NCI-H128 (cell line): Measurements from ENCODE around the gene NR4A3.
"Not testable (repeated sequence)": the region's sequence is repeated elsewhere in the genome, so short reads cannot be mapped to it uniquely, and the experiment has no call there.

Experiments
- DNase-seq: peaks from one replicate; lab custom pipeline; 2025; ENCODE audit not compliant: unreplicated experiment; lab: John Stamatoyannopoulos, UW

NR4A3 gene

DNA sequence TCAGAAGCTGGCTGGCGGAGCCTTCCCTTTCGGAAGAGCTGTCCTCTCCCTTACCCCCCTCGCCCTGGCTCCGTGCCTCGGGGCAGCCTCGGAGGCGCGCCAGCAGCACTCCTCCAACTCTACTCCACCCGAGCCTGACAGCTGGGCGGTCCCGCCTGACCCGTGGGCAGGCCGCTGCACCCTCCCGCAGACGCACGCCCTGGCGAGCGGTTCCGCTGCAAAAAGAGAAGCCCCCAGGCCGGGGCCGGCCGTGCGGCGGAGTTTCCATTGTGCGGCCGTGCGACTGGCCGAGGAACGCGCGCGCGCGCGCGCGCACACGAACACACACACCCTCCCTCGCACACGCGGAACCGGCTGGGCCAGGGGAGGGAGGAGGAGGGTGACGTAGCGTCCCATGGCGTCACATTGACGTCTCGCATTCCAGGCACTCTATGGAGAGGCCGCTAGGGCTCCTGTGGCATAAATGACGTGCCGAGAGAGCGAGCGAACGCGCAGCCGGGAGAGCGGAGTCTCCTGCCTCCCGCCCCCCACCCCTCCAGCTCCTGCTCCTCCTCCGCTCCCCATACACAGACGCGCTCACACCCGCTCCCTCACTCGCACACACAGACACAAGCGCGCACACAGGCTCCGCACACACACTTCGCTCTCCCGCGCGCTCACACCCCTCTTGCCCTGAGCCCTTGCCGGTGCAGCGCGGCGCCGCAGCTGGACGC, at the start of gene NR4A3:
Gene NR4A3, plus strand, starts transcription at position 490 of the 713 bp plus-strand sequence. CDS start 6,158 bp downstream, outside the sequence.
- peak; percentile 83 for DNase-seq

DNA sequence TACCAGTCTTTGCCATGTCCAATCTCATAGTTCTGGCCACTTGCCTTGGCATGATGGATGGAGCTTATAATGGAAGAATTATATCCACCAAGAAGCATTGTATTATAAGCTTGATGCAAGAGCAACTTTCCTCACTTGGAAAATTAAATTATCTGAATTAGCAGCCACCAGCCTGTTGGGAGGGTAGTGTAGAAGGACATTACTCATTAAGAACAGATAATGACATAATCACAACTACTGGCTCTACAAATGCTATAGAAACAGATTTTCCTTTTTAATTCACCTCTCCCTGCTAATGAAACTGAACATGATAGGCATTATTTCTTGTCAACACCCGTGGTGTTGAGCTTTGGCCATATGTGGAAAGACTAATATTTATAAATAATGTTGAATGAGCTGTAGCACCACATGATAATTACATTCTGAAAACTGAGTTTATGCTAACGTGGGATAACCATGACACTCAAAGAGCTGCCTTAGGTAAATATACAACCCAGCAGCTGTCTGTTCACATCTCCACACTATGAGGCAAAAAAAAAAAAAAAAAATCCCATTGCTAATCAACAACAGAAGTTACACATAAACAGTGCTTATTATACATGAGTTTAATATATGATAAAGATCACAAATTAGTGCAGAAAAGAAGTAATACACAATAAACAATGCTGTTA, 48.1 kb upstream of the NR4A3 start:
- no peak for DNase-seq

DNA sequence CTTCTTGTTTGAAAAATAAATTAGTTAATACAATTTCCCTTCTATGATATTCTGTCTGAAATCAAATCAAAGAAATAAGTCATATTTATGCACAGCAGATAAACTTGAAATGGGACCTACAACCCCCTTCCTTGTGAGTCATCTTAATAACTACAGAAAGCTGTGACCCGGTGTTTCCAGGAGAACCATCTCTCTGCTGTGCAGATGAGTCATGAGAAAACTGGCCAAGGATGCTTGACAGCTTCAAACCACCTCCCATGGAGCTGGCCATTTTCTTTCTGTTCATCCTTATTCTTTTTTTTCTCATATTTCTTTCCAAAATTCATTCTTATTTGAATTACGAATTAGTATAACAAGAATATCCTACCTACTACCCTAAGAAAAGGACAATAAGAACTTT, 43.4 kb upstream of the NR4A3 start:
- no peak for DNase-seq

DNA sequence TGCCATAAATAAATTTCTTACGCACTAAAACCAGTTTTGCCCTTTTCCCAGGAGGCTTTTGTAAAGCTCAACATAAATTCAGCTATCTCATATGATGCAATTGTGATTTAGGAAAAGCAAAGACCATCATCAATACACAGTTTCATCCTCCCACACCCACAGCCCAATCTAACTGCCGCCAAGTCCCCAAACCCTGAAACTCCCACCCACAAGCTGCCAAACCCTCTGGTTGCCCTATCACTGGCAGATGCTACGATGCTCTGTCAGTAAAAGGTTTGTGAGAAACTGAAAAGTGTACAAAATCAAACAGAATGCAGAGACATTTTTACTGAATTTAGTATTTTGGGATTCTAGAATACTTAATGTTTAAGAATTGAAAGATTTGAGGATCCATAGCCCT, 42.8 kb upstream of the NR4A3 start:
- DNase-seq = no peak

DNA sequence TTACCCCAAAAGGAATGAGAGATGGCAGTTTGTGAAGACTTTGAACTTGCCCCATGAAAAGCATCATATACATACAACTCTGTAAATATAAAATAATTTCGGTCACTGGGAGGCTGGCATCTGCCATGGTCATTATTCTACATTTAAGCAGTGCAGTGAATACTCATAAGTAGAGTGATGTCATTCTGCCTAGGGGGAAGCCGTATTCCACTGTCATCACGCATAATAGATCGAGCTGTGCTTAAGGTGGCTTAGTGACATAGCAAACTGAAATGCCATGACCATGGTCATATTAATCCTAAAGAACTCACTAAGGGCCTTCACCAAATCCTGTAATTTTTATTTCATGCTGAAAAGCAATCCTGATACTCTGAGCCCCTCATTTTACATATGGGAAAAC, 42.4 kb upstream of the NR4A3 start:
- DNase-seq = no peak

DNA sequence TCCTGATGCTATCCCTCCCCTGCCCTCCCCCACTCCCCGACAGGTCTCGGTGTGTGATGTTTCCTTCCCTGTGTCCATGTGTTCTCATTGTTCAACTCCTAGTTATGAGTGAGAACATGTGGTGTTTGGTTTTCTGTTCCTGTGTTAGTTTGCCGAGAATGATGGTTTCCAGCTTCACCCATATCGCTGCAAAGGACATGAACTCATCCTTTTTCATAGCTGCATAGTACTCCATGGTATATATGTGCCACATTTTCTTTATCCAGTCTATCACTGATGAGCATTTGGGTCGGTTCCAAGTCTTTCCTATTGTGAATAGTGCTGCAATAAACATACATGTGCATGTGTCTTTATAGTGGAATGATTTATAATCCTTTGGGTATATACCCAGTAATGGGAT, 39.3 kb upstream of the NR4A3 start:
- not testable (repeated sequence) for DNase-seq

DNA sequence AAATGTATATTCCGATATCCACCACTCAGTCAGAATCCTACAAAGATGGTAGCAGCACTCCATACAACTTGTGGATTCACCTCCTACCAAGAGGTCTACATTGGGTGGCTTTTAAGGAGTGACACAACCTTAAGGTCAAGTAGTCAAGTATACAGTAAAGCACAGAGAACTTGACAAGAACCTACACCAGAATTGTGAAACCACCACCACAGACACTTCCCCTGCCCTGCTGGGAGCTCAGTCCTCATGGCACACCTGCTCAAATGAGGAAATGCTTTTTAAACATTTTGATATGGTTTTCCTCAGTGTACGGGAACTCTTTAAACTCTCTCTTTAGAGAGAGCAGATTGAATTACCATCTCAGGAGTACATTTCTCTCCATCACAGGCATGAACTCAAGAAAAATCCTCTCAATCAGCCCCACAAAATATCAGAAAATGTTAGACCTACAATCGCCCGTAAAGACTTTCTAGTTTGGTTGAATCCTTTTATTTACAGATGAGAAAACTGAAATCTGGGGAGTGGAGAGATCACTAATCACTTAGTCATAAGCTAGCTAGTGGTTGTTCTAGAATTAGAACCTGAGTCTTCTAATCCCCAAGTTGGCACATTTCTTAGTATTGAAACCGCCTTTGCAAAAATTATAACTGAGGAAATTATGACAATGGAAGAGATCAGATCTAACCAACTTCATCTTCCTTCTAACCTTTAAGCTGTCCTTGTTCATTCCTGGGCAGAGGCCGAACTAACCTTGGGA, 38.5 kb upstream of the NR4A3 start:
- no peak for DNase-seq

DNA sequence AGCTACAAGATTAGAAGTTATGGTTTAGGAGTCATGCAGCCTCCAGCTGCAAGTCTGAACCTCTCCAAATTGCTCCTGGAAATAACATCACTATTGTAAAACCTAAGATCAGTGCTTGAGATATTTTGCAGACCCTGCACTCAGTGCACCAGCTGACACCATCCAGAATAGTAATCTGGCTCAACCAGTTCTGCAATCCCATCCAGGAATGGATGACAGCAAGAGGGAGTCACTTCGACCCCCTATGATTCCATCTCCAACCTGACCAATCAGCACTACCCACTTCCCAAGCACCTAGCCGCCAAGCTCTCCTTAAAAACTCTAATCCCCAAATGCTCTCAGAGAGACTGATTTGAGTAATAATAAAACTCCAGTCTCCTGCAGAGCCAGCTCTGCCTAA, 37.9 kb upstream of the NR4A3 start:
- no peak for DNase-seq

DNA sequence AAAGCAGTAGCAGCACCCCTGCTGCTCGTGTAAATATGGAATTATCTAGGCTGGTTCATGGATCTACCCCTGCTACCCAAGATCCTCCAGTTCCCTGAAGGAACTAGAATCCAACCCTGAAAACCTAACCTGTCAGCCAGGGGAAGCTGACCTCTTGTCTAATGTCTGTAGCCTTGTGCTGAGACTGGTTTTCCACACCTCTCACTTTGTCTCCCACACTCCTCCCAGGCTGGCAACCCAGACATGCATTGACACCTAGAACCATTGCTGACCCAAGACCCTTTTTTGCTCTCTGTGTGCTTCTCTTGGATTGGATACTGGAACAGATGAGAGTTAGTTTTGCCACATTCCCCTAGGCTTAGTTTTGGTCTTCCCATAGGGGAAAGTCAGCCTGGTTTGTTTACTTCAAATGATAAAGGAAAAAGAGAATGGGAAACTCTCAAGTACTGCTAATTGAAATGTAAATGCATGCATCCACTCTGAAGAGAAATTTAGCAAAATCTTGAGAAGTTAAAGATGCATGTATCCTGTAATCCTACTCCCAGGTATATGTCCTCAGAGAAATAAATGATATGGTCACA, 36.6 kb upstream of the NR4A3 start:
- no peak for DNase-seq

DNA sequence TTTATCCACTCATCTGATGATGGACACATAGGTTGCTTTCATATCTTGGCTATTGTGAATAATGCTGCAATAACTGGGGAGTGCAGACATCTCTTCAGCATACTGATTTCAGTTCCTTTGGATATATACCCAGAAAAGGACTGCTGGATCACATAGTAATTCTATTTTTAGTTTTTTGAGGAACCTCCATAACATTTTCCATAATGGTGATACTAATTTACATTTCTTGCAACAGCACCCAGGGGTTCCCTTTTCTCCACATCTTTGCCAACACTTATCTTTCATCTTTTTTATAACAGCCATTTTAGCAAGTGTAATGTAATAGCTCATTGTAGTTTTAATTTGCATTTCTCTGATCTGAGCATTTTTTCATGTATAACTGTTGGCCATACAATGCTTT, 34.1 kb upstream of the NR4A3 start:
- DNase-seq = no peak

DNA sequence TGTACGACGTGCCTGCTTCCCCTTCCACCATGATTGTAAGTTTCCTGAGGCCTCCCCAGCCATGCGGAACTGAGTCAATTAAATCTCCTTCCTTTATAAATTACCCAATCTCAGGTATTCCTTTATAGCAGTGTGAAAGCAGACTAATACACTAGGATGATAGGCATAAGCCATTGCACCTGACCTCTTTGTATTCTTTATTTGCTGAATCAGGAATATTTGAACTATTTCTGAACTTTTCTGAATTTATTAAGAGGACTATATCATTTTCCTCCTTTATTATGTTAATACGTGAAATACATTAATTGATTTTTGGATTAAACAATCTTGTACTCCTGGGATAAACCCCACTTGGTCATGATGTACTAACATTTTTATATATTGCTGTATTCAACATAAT, 28.2 kb upstream of the NR4A3 start:
- DNase-seq = no peak

DNA sequence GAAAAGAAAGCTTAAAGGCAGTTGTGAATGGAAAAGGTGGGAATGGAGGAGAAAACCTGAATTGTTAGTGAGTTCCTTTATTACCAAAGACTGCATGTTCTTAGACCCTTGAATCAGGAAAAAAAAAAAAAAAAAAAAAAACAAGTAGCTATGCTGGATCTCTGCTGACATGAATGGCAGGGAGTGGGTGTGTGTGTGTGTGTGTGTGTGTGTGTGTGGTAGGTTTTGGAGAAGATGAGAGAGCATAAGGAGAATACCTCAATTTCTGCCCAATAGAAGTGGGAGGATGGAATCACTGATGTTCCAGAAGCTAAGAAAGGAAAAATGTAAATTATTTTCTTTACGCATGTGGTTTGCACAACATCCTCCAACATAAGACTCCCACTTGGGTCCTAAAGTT, 25.5 kb upstream of the NR4A3 start:
- DNase-seq = no peak

DNA sequence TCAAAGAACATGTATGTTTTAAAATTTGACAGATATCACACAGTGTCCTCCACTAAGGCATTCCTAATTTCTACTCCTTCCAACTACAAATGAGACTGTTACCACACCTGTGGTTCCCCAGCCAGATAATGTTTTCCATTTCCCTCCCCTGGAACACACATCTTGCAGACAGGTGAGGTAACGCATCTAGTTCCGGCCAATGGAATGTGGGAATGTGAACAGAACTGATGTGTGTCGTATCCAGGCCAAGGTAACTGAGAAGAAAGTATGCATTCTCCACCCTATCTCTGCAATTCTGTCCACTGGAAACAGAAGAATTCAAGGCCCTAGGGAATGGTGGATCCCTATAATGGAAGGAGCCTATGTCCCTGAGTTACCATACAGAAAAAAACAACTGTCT, 19.9 kb upstream of the NR4A3 start:
- DNase-seq = no peak

DNA sequence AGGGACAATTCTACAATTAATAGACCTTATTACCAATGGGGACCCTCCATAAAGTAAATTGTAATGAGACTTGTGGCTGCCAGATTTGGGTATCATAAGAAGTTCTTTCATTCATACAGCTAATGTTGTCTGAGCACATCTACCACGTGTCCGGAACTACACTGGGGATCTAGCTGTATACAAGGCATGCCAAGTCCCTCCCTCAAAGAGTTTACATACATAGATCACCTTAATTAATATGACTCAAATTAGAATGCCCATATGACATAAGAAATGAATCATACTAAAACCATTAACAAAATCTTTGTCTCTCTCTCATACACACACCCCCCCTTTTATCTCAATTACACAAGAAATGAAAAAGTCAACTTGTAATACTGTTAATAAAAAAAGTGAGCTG, 18.0 kb upstream of the NR4A3 start:
- no peak for DNase-seq

DNA sequence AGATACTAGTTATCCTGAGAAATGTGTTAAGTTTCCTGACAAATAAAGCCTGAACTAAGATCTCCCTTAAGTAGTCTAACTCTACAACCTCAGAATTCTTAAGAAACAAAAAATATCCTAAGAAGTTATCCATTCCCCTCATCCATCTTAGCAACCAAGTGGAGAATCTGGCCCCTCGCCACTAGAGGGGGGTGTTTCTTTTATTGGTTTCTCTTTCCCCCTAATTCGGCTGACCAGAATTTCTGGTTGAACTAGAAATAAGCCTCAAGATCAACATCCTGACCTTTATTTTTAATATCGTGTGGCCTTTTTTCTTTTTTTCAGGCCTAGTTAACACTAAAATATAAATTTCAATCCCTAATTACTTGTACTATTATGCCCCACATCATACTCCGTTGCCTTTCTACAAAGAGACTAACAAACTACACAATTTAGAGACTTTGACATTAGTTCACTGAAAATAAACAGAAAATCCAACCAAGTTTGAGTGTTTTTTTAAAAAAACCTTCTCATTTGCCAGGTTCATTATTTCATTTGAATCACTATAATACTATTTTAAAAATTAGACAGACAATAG, 14.3 kb upstream of the NR4A3 start:
- DNase-seq = peak; percentile 41

DNA sequence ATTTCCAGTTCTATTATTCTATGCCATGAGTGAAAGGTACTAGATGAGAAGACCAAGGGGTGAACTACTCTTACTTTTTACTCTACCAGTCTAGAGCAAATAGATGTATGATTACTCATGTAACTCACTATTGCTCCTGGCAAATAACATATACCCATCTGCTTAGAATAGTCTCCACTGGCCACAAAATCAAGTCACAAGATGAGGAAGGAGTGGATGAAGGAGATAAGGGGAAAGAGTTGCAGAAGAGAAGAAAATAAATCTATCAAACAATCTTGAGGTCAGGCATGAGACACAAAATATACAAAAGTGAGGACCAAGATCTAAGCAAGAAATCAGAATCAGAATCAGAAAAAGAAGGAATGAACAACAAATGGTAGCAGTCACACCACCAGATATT, 13.7 kb upstream of the NR4A3 start:
- DNase-seq = no peak

DNA sequence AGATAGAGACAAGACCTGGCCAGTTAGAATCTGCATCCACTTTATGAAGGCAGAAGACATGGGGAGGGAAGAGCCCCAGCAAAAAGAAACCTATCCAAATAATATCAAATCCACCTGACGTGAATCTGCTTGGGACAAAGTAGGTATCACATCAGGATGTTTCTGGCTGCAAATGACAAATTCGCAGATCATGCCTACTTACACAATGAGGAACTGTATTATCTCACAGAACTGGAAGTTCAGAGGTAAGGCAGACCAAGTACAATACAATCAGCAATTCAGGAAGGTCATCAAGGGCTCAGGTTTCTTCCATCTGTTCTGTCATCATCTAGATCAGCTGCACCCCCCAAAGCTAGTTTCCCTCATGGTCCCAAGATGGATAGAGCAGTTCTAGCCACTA, 13.2 kb upstream of the NR4A3 start:
- DNase-seq = no peak

DNA sequence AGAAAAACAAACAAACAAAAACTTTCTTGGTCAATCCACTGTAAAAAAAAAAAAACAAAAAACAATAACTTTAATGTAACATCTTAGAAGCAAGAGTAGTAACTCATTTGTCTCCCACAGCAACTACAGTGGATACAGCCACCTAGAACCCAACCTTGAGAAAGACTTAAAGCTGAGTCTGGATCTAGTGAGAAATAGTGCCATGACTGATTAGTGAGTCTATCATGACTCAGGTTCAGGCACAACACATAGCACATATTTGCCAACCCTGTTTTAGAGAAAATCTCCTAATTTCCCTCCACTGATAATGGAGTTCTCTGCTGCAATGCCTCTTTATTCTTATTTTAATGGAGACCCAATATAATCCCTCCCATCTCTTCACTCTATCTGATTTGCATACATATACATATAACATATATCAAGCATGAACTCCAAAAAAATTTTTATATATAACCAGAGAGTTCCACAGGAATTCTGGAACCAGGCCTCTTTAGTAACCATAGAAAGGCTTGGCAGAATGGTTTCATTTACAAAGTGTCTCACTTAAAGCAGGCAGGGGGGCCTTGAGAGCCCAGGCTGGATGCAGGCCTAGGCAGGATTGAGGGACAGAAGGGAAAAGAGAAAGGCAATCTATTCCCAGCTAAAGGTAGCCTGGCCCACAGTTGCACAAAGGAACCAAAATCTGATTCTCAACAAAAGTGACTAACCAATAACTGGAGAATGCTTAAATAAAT, 11.9 kb upstream of the NR4A3 start:
- no peak for DNase-seq

DNA sequence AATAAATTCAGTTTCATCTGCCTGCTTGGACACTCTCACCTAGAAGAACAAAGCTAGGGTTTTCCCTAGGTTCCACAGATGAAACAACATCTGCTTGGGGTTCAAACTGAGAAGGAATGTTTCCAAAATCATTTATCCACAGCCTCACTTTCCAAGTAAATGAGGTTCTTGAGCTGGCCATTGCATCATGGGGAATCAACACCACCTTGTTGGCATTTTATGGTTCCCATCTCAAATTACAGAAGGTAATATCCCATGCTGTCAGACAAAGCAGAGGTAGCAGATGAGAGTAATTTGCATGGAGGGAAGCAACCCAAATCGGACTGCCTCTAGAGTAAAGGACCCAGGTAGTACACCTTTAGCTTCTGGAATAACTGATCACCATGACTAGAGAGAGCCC, 10.5 kb upstream of the NR4A3 start:
- DNase-seq = no peak

DNA sequence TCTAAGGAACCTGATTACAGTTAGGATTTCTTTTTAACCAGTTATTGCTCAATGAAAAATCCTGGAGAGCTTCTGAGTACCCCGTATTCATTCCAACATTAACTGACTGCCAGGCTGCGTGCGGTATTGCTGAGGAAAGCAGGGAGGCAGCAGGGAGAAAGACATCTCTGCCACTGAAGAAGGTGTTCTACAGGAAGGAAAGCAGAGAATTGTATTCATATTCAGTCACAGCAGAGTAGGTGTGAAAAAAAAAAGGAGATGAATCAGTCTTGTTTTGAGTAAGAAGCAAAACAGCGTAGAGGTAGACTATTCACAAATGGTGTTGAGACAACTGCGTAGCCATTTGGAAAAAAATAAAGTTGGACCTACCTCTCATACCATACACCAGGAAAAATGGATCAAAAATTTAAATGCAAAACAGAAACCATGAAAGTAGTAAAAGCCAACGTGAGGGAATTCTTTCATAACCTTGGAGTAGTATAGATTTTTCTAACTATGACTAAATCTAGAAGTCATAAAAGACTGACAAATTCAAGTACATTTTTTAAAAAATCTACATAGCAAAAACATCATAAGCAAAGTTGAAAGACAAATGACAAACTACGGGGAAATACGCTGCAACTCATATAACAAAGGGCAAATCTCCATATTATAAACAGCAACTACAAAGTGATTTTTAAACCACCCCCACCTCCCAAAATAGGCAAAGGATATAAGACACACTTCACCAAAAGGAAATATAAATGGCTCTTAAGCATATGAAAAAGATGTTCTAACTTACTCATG, 9.9 kb upstream of the NR4A3 start:
- no peak for DNase-seq
